ENCODE data around the gene RPLP1.

- TF ChIP-seq CTCF (IDR thresholded peaks at IDR 0.05; ENCODE audit: low read length) (no peak), EZH2 (IDR thresholded peaks at IDR 0.05; ENCODE audit: borderline replicate concordance, low read length) (no peak)
Measured at GRCh38 chr15:69491038-69491505, 38.5 kb downstream of the RPLP1 start.

Data from OCI-LY1 (cell line).